Measurements from ENCODE around the gene NOL12.

NOL12 gene

DNA sequence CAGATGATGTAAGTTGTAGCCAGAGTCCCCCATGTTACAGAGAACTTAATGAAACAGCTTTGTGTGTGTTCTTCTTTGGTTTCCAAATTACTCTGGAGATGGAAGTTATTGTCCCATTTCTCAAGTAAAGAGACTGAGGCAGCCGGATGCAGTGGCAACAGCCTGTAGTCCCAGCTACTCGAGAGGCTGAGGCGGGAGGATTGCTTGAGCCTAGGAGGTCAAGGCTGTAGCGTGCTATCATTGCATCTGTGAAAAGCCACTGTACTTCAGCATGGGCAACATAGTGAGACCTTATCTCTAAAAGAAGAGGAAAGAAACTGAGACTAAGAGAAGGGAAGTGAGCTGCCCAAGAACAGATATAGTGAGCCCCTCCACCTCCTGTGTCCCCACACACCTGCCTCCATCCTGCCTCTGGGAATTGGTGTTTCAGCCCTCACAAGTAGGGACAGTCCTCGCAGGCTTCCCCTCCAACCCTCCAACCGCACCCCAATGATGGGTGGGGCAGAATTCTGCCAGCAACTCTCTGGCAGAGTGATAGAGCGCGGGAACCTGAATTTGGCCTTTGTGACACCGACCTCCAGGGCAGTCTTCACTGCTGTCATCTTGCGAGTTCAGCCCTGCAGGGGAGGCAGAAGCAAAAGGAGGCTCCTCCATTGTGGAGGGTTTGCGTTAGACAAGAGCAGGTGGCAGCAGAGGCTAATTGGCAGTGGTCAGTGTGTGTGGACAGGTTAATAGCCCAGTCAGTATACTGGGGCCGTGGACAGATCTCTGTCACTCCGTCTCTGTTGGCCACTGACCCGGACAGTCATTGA is 26.0 kb upstream of the NOL12 start:
- peaks cover 29% of the 10 kb centered on the region for H3K4me1 ChIP-seq (ENCODE audit: control insufficient read depth, insufficient read depth, low read depth, low read length)
- H3K27me3 ChIP-seq (ENCODE audit: control insufficient read depth in 1 of 2, insufficient read depth in 1 of 2, low read length in 2 of 2) = no peaks in the 10 kb centered on the region
- no peak overlapping the region for H2BK120ac ChIP-seq (ENCODE audit: low read depth, low read length)
- H3K27ac ChIP-seq (ENCODE audit: low read length, poor library complexity, severe bottlenecking) = no peak overlapping the region
- H2BK5ac ChIP-seq (ENCODE audit: low read depth, low read length, poor library complexity, severe bottlenecking) = no peak overlapping the region
- no peak overlapping the region for H3K18ac ChIP-seq (ENCODE audit: low read depth in 1 of 2, low read length in 2 of 2)
- H4K91ac ChIP-seq (ENCODE audit: low read length) = no peak overlapping the region
- H3K4ac ChIP-seq (ENCODE audit: low read depth in 1 of 2, low read length in 2 of 2) = no peak overlapping the region
- peaks cover 0 to 19% of the 10 kb centered on the region in 2 experiments for H3K36me3 ChIP-seq (ENCODE audit: control insufficient read depth in 1 of 2, insufficient read depth in 2 of 2, low read depth in 1 of 2, low read length in 2 of 2)
- H2BK15ac ChIP-seq (ENCODE audit: low read depth, poor library complexity, severe bottlenecking) = peak overlapping the region; percentile 62
- no peak overlapping the region for H2AK5ac ChIP-seq (ENCODE audit: low read length, severe bottlenecking)
- peak overlapping the region; percentile 80 for H3K9ac ChIP-seq (ENCODE audit: low read length)
- H2BK12ac ChIP-seq (ENCODE audit: low read length in 2 of 2) = peak overlapping the region; percentile 1 to 51
- H3K4me2 ChIP-seq (ENCODE audit: low read length, poor library complexity, severe bottlenecking) = peak overlapping the region; percentile 89
- H4K8ac ChIP-seq (ENCODE audit: low read length) = no peak overlapping the region
- DNase-seq = no peak
- peaks cover 21% of the 10 kb centered on the region for H3K79me1 ChIP-seq (replicated peaks; ENCODE audit: low read length, poor library complexity, severe bottlenecking)
- H3K4me3 ChIP-seq (ENCODE audit: insufficient read depth in 1 of 2, low read depth in 1 of 2, low read length in 2 of 2) = peak overlapping the region in 1 of 2 experiments; percentile 91
- H3K14ac ChIP-seq (ENCODE audit: low read length in 2 of 2) = no peak overlapping the region
- H2AFZ ChIP-seq (ENCODE audit: low read depth, low read length) = no peak overlapping the region
- WGBS = 86% methylated on average over 14 of the region's 14 CpGs
- H3K23ac ChIP-seq (ENCODE audit: low read length in 2 of 2) = no peak overlapping the region
- H3K9me3 ChIP-seq (ENCODE audit: control insufficient read depth, low read length) = no peaks in the 10 kb centered on the region

DNA sequence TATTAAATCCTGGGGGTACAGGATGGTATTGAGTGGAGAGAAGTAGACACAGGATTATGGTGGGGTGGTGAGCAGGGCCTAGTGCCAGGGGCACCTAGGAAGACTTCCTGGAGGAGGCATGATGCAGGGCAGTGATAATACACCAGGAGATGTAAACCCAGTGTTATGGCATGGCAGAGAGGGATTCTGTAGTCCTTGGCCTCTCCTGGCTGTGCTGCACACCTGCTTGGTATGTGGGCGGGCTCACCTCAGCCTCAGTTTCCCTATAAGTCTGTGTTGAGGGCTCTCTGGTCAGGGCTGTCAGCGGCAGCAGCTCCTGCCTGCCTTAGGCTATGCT is 25.5 kb upstream of the NOL12 start:
- H3K4me3 ChIP-seq (ENCODE audit: insufficient read depth in 1 of 2, low read depth in 1 of 2, low read length in 2 of 2) = peak overlapping the region in 1 of 2 experiments; percentile 1
- no peak overlapping the region for H2BK120ac ChIP-seq (ENCODE audit: low read depth, low read length)
- no peak overlapping the region for H3K23ac ChIP-seq (ENCODE audit: low read length in 2 of 2)
- no peak overlapping the region for H4K8ac ChIP-seq (ENCODE audit: low read length)
- no peak overlapping the region for H2AK5ac ChIP-seq (ENCODE audit: low read length, severe bottlenecking)
- H2BK12ac ChIP-seq (ENCODE audit: low read length in 2 of 2) = peak overlapping the region in 1 of 2 experiments; percentile 37
- no peak overlapping the region for H2BK5ac ChIP-seq (ENCODE audit: low read depth, low read length, poor library complexity, severe bottlenecking)
- H3K36me3 ChIP-seq (ENCODE audit: control insufficient read depth in 1 of 2, insufficient read depth in 2 of 2, low read depth in 1 of 2, low read length in 2 of 2) = peaks cover 2 to 19% of the 10 kb centered on the region in 2 experiments
- WGBS = 79% methylated on average over 2 of the region's 2 CpGs
- H3K79me1 ChIP-seq (replicated peaks; ENCODE audit: low read length, poor library complexity, severe bottlenecking) = peaks cover 27% of the 10 kb centered on the region
- no peak overlapping the region for H3K4me2 ChIP-seq (ENCODE audit: low read length, poor library complexity, severe bottlenecking)
- H2BK15ac ChIP-seq (ENCODE audit: low read depth, poor library complexity, severe bottlenecking) = peak overlapping the region; percentile 6
- H3K9ac ChIP-seq (ENCODE audit: low read length) = peak overlapping the region; percentile 68
- no peak overlapping the region for H3K14ac ChIP-seq (ENCODE audit: low read length in 2 of 2)
- H3K4me1 ChIP-seq (ENCODE audit: control insufficient read depth, insufficient read depth, low read depth, low read length) = peaks cover 31% of the 10 kb centered on the region
- H3K9me3 ChIP-seq (ENCODE audit: control insufficient read depth, low read length) = no peaks in the 10 kb centered on the region
- H3K27ac ChIP-seq (ENCODE audit: low read length, poor library complexity, severe bottlenecking) = no peak overlapping the region
- H4K91ac ChIP-seq (ENCODE audit: low read length) = peak overlapping the region; percentile 30
- H3K18ac ChIP-seq (ENCODE audit: low read depth in 1 of 2, low read length in 2 of 2) = no peak overlapping the region
- no peaks in the 10 kb centered on the region for H3K27me3 ChIP-seq (ENCODE audit: control insufficient read depth in 1 of 2, insufficient read depth in 1 of 2, low read length in 2 of 2)
- H2AFZ ChIP-seq (ENCODE audit: low read depth, low read length) = no peak overlapping the region
- no peak overlapping the region for H3K4ac ChIP-seq (ENCODE audit: low read depth in 1 of 2, low read length in 2 of 2)
- no peak for DNase-seq

DNA sequence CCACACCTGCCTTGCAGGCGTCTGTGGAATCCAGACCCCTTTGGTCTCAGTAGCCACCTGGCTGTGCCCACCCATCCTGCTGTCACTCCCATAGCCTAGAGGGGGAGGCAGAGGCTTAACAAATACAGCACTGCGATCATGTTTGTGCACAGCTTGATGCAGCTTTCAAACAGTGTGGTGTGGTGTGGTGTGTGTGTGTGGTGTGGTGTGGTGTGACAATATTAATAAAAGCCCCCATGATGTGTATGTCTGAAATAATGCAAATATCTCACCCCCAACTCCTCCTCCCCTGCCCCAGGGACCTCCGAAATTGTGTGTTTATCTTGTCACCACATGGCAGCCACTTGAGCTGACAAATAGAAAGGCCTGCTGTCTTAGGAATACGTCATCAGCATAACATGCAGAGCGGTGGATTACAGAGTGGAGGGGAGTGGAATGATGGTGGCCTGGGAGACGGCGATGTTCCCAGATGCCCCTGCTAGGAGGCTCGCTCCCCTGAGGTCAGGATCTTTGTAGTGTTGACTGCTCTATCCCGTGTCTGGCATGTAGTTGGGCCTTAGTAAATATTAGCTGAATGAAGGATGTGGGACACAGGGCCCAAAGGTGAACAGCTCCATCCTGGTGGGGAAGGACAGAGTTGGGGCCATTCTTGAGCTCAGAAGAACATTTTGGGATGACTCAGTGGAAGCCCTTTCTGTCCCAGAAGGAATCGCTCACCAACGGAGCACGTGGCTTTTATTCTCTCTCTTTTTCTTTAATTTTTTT is 24.8 kb upstream of the NOL12 start:
- no peak overlapping the region for H2BK120ac ChIP-seq (ENCODE audit: low read depth, low read length)
- no peak overlapping the region for H2BK15ac ChIP-seq (ENCODE audit: low read depth, poor library complexity, severe bottlenecking)
- no peak overlapping the region for H3K18ac ChIP-seq (ENCODE audit: low read depth in 1 of 2, low read length in 2 of 2)

DNA sequence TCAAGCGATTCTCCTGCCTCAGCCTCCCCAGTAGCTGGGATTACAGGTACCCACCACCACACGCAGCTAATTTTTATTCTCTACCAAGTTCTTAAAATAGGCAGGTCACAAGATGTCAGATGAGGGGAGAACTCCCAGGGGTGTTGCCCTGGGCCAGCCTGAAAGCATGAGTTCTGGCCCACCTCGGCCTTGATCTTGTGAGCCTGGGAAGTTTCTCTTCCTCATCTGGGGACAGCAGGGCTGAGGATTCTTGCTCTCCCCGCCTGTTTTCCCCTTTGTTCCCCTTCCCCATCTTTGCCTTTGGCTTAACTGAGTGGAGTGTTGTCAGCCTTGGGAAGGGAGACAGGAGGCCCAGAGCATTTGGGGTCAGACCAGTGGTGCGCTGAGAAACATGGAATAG is 24.1 kb upstream of the NOL12 start:
- Histone ChIP-seq H3K4me3 (ENCODE audit: insufficient read depth in 1 of 2, low read depth in 1 of 2, low read length in 2 of 2) (no peak overlapping the region), H4K8ac (ENCODE audit: low read length) (peak overlapping the region; percentile 48), H2BK120ac (ENCODE audit: low read depth, low read length) (no peak overlapping the region), H3K23ac (ENCODE audit: low read length in 2 of 2) (peak overlapping the region in 1 of 2 experiments; percentile 73), H3K4me2 (ENCODE audit: low read length, poor library complexity, severe bottlenecking) (no peak overlapping the region), H2AFZ (ENCODE audit: low read depth, low read length) (no peak overlapping the region), H2BK15ac (ENCODE audit: low read depth, poor library complexity, severe bottlenecking) (no peak overlapping the region), H3K4me1 (ENCODE audit: control insufficient read depth, insufficient read depth, low read depth, low read length) (peaks cover 31% of the 10 kb centered on the region), H3K14ac (ENCODE audit: low read length in 2 of 2) (peak overlapping the region in 1 of 2 experiments; percentile 45), H3K18ac (ENCODE audit: low read depth in 1 of 2, low read length in 2 of 2) (peak overlapping the region in 1 of 2 experiments; percentile 38), H3K27me3 (ENCODE audit: control insufficient read depth in 1 of 2, insufficient read depth in 1 of 2, low read length in 2 of 2) (no peaks in the 10 kb centered on the region), H3K9me3 (ENCODE audit: control insufficient read depth, low read length) (no peaks in the 10 kb centered on the region), H2BK5ac (ENCODE audit: low read depth, low read length, poor library complexity, severe bottlenecking) (no peak overlapping the region), H3K36me3 (ENCODE audit: control insufficient read depth in 1 of 2, insufficient read depth in 2 of 2, low read depth in 1 of 2, low read length in 2 of 2) (peaks cover 11 to 30% of the 10 kb centered on the region in 2 experiments), H2BK12ac (ENCODE audit: low read length in 2 of 2) (peak overlapping the region; percentile 28 to 54), H2AK5ac (ENCODE audit: low read length, severe bottlenecking) (peak overlapping the region; percentile 79), H3K9ac (ENCODE audit: low read length) (peak overlapping the region; percentile 51), H3K4ac (ENCODE audit: low read depth in 1 of 2, low read length in 2 of 2) (peak overlapping the region in 1 of 2 experiments; percentile 47), H3K79me1 (replicated peaks; ENCODE audit: low read length, poor library complexity, severe bottlenecking) (peaks cover 38% of the 10 kb centered on the region), H3K27ac (ENCODE audit: low read length, poor library complexity, severe bottlenecking) (no peak overlapping the region), H4K91ac (ENCODE audit: low read length) (no peak overlapping the region)
- no peak for DNase-seq
- 86% methylated on average over 3 of the region's 5 CpGs for WGBS

More for the DNA sequence above, 24.8 kb upstream of the NOL12 start:
- Histone ChIP-seq H3K79me1 (replicated peaks; ENCODE audit: low read length, poor library complexity, severe bottlenecking) (peaks cover 33% of the 10 kb centered on the region), H2AK5ac (ENCODE audit: low read length, severe bottlenecking) (no peak overlapping the region), H4K91ac (ENCODE audit: low read length) (peak overlapping the region; percentile 34), H3K9ac (ENCODE audit: low read length) (peak overlapping the region; percentile 68), H3K4me2 (ENCODE audit: low read length, poor library complexity, severe bottlenecking) (no peak overlapping the region), H2BK12ac (ENCODE audit: low read length in 2 of 2) (peak overlapping the region in 1 of 2 experiments; percentile 3), H3K14ac (ENCODE audit: low read length in 2 of 2) (no peak overlapping the region), H3K23ac (ENCODE audit: low read length in 2 of 2) (no peak overlapping the region), H3K4me3 (ENCODE audit: insufficient read depth in 1 of 2, low read depth in 1 of 2, low read length in 2 of 2) (peak overlapping the region in 1 of 2 experiments; percentile 1), H3K27me3 (ENCODE audit: control insufficient read depth in 1 of 2, insufficient read depth in 1 of 2, low read length in 2 of 2) (no peaks in the 10 kb centered on the region), H2AFZ (ENCODE audit: low read depth, low read length) (no peak overlapping the region), H2BK5ac (ENCODE audit: low read depth, low read length, poor library complexity, severe bottlenecking) (no peak overlapping the region), H4K8ac (ENCODE audit: low read length) (no peak overlapping the region), H3K36me3 (ENCODE audit: control insufficient read depth in 1 of 2, insufficient read depth in 2 of 2, low read depth in 1 of 2, low read length in 2 of 2) (peaks cover 9 to 23% of the 10 kb centered on the region in 2 experiments), H3K9me3 (ENCODE audit: control insufficient read depth, low read length) (no peaks in the 10 kb centered on the region), H3K27ac (ENCODE audit: low read length, poor library complexity, severe bottlenecking) (peak overlapping the region; percentile 21), H3K4ac (ENCODE audit: low read depth in 1 of 2, low read length in 2 of 2) (no peak overlapping the region), H3K4me1 (ENCODE audit: control insufficient read depth, insufficient read depth, low read depth, low read length) (peaks cover 31% of the 10 kb centered on the region)
- 17% methylated on average over 9 of the region's 12 CpGs for WGBS
- DNase-seq = peak; percentile 95
